ENCODE data around the gene FBXL15. TPM values are rescaled to one million over a fixed set of nuclear protein-coding genes. Genes with fewer than 3 reads are reported as not detected.

Gene FBXL15
- total RNA-seq, 2 experiments from 2014 or later = 11.7 to 13.0 TPM

GRCh38 chr10:102413053-102413705 is 7.5 kb upstream of the FBXL15 start:
- Mint-ChIP-seq H3K4me3 (no peak overlapping the region), H3K9me3 (no peaks in the 10 kb centered on the region), H3K27me3 (peaks cover 30% of the 10 kb centered on the region), H3K4me1 (peaks cover 29% of the 10 kb centered on the region), H3K27ac (no peak overlapping the region), H3K36me3 (no peaks in the 10 kb centered on the region)
- DNase-seq = peak; percentile 71

GRCh38 chr10:102413806-102414561 is 6.7 kb upstream of the FBXL15 start:
- peaks cover 35% of the 10 kb centered on the region for H3K27me3 Mint-ChIP-seq
- no peaks in the 10 kb centered on the region for H3K36me3 Mint-ChIP-seq
- DNase-seq = no peak
- no peak overlapping the region for H3K27ac Mint-ChIP-seq
- H3K4me1 Mint-ChIP-seq = peaks cover 28% of the 10 kb centered on the region
- no peaks in the 10 kb centered on the region for H3K9me3 Mint-ChIP-seq
- no peak overlapping the region for H3K4me3 Mint-ChIP-seq

- Mint-ChIP-seq H3K9me3 (no peaks in the 10 kb centered on the region), H3K36me3 (no peaks in the 10 kb centered on the region), H3K4me3 (no peak overlapping the region), H3K4me1 (peaks cover 31% of the 10 kb centered on the region), H3K27ac (no peak overlapping the region), H3K27me3 (peaks cover 39% of the 10 kb centered on the region)
- no peak for DNase-seq
These were observed 5.9 kb upstream of the FBXL15 start for GRCh38 chr10:102414749-102415148.

DNA sequence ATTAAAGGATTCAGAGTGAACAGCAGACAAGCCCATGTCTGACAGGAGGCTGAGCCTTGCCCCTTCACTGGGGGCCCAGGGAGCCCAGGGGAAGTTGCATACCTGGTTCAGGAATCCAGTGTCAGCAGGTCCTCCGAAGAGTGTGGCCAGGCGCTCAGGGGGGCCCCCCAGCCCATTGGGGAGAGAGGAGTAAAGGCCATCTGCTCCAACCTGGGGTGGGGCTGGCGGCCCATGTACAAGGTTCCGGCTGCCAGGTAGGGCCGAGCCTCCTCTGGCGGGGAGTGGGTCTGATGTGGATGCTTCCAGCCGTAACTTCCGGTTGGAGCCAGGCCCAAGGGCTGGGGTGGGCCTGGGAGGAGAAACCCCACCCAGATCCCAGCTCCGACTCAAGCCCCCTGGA is 4.4 kb upstream of the FBXL15 start:
- no peak for DNase-seq
- Mint-ChIP-seq H3K27me3 (peaks cover 40% of the 10 kb centered on the region), H3K27ac (no peak overlapping the region), H3K9me3 (no peaks in the 10 kb centered on the region), H3K36me3 (peaks cover 2% of the 10 kb centered on the region), H3K4me3 (no peak overlapping the region), H3K4me1 (peaks cover 32% of the 10 kb centered on the region)

- Mint-ChIP-seq H3K4me3 (no peak overlapping the region), H3K9me3 (no peaks in the 10 kb centered on the region), H3K27ac (no peak overlapping the region), H3K36me3 (peaks cover 2% of the 10 kb centered on the region), H3K27me3 (peaks cover 38% of the 10 kb centered on the region), H3K4me1 (peaks cover 29% of the 10 kb centered on the region)
- DNase-seq = no peak
These were observed 3.9 kb upstream of the FBXL15 start for GRCh38 chr10:102416695-102417094.

DNA sequence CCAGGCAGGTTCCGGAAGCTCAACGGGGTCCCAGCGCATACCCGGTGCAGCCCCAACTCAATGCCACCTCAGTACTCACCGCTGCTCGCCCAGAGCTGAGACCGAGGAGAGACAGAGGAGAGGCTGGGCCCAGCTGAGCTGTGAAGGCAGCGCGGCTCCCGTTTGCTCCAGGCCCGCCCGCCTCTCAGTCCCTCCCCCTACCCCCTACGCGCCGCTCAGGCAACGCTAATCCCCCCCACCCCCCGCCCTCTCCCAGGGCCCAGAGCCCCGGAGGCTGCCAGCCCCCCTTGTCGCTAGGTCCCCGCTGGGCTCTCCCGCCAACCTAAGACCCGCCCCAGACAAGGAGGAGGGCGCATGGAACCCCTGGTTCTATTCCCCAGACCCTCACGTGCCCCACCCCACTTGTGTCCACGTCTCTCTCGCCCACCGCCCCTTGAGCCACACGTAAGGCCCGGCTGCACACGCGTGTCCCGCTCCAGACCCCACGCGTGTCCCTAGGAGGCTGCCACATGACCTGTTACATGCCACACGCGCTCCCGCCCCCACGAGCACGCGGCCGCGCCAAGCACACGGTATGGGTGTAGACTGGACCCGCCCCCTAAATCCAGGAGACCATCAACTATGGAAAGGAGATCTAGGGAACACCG is 1.9 kb upstream of the FBXL15 start, which contains the start of gene PSD:
Gene PSD (minus strand): TSS at position 164 of the 647 bp plus-strand sequence. CDS start 1,747 bp downstream, outside the sequence.
- Mint-ChIP-seq H3K27ac (peak within 1 kb of the TSS; percentile 65), H3K4me1 (peaks cover 27% of the 10 kb centered on the region), H3K9me3 (no peaks in the 10 kb centered on the region), H3K27me3 (peaks cover 38% of the 10 kb centered on the region), H3K36me3 (peaks cover 9% of the 10 kb centered on the region), H3K4me3 (peak within 1 kb of the TSS; percentile 95)
- DNase-seq = no peak

DNA sequence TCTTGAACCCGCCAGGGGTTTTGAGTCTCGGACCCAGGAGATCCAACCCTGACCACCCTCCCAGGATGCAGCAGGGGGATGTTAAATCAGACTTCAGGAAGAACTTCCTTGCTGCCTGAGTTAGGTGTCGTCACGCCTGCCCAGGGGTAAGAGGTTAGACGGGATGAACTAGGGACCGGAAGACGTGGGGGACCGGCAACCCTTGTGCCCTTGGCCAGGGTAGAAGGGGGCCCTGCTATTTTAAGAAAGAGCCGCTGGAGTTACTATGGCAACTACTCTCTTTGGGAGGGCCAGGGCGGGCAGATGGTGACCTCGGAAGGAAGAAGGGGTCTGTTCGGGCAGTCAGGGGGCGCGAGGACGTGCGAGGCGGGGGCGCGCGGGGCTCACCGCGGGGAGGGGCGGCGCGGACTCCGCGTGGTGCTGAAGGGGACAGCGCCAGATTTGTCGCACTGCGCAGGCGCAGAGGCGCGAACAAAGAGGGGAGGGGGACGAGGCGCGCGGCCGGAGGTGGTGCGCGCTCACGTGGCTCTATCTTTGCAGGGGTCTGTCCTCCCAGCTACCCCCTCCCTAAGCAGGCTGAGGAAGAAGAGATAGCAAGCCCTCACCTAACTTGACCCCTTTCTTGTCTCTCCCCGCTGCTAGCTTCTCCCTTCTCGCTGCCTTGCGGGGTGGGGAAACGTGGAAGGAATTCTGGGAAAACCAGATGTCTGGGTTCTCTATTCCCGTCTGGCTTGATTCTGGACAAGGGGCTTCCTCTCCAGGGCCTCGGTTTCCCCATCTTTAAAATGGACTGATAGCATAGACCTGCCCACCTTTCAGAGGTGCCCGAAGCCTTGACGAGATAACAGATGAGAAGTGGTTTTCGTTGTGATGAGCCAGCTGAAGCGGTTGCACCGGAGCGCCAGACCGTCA is 1.1 kb upstream of the FBXL15 start:
- Mint-ChIP-seq H3K27me3 (peaks cover 36% of the 10 kb centered on the region), H3K27ac (peak overlapping the region; percentile 65), H3K4me1 (peaks cover 28% of the 10 kb centered on the region), H3K4me3 (peak overlapping the region; percentile 95), H3K36me3 (peaks cover 9% of the 10 kb centered on the region), H3K9me3 (no peaks in the 10 kb centered on the region)
- peak; percentile 74 for DNase-seq

DNA sequence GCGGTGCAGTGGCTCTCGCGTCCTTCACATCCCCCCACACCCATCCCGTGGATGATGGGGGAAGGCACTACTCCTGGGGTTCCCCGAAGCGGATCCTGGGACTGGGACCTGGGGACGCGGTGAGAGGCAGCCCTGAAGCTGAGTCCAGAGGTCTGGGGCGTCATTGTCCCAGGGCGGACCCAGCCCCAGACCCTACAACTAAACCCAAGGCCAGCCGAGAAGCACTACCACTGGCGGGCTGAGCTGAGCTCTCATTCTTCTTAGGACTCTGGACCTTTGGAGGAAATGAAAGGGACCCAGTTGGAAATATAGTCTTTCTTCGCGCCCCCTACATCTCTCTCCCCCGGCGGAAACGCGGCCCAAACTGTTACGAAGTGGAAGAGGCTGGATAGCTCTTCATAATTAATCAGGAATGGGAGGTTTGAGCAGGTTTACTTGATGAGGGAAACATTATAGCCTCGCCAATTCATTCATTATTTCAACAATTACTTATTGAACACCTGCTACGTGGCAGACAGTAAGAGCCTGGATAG is 389 bp upstream of the FBXL15 start:
- peak overlapping the region; percentile 95 for H3K4me3 Mint-ChIP-seq
- H3K4me1 Mint-ChIP-seq = peaks cover 28% of the 10 kb centered on the region
- peak overlapping the region; percentile 94 for H3K27ac Mint-ChIP-seq
- peaks cover 34% of the 10 kb centered on the region for H3K27me3 Mint-ChIP-seq
- peak; percentile 20 for DNase-seq
- H3K9me3 Mint-ChIP-seq = no peaks in the 10 kb centered on the region
- peaks cover 9% of the 10 kb centered on the region for H3K36me3 Mint-ChIP-seq

DNA sequence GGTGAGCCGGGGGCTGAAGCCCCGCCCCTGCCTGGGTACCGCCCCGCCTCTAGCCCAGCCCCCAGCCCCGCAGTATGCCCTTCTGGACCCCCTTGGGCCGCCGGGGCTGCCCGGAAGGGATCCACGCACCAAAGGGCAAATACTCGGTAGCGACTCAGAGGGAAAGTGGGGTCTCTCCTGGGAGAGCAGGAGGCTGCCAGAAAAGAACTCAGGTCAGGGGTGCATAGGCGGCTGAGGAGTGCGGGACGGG is 796 bp downstream of the FBXL15 start:
- H3K27ac Mint-ChIP-seq = peak overlapping the region; percentile 67
- DNase-seq = no peak

DNA sequence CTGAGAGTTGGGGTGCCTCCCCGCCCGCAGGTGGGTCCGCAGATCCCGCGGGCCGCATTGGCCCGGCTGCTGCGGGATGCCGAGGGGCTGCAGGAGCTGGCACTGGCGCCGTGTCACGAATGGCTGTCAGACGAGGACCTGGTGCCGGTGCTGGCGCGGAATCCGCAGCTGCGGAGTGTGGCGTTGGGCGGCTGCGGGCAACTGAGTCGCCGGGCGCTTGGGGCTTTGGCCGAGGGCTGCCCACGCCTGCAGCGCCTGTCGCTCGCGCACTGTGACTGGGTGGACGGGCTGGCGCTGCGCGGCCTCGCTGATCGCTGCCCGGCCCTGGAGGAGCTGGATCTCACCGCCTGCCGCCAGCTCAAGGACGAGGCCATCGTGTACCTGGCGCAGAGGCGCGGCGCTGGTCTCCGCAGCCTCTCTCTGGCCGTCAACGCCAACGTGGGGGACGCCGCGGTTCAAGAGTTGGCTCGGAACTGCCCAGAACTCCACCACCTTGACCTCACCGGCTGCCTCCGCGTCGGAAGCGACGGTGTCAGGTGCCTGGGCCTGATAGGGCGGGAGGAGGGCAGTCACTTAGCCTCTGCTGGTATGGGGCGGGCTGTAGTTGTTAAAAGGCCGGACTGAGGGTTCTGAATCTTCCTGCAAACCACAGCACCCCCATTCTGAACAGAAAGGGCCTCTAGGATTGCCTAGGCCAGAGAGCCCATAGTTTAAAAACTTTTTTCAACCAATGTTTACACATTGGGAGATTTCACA is 1.3 kb downstream of the FBXL15 start:
- no peaks in the 10 kb centered on the region for H3K9me3 Mint-ChIP-seq
- peak overlapping the region; percentile 66 for H3K27ac Mint-ChIP-seq
- peaks cover 24% of the 10 kb centered on the region for H3K27me3 Mint-ChIP-seq
- DNase-seq = peak; percentile 51
- peaks cover 11% of the 10 kb centered on the region for H3K36me3 Mint-ChIP-seq
- H3K4me3 Mint-ChIP-seq = peak overlapping the region; percentile 95
- H3K4me1 Mint-ChIP-seq = peaks cover 39% of the 10 kb centered on the region

More for the DNA sequence above, 796 bp downstream of the FBXL15 start:
- Mint-ChIP-seq H3K36me3 (peaks cover 11% of the 10 kb centered on the region), H3K27me3 (peaks cover 26% of the 10 kb centered on the region), H3K4me1 (peaks cover 35% of the 10 kb centered on the region), H3K4me3 (peak overlapping the region; percentile 95), H3K9me3 (no peaks in the 10 kb centered on the region)

- H3K27me3 Mint-ChIP-seq = peaks cover 17% of the 10 kb centered on the region
- peaks cover 11% of the 10 kb centered on the region for H3K36me3 Mint-ChIP-seq
- no peaks in the 10 kb centered on the region for H3K9me3 Mint-ChIP-seq
- H3K4me1 Mint-ChIP-seq = peaks cover 46% of the 10 kb centered on the region
- H3K4me3 Mint-ChIP-seq = peak overlapping the region; percentile 95
- H3K27ac Mint-ChIP-seq = peak overlapping the region; percentile 54
- peak; percentile 73 for DNase-seq
These were observed 2.0 kb downstream of the FBXL15 start for GRCh38 chr10:102422545-102423129.

GRCh38 chr10:102423372-102423968 is 2.8 kb downstream of the FBXL15 start:
- peaks cover 47% of the 10 kb centered on the region for H3K4me1 Mint-ChIP-seq
- H3K9me3 Mint-ChIP-seq = no peaks in the 10 kb centered on the region
- peaks cover 11% of the 10 kb centered on the region for H3K36me3 Mint-ChIP-seq
- DNase-seq = no peak
- peaks cover 9% of the 10 kb centered on the region for H3K27me3 Mint-ChIP-seq
- peak overlapping the region; percentile 12 for H3K27ac Mint-ChIP-seq
- no peak overlapping the region for H3K4me3 Mint-ChIP-seq

DNA sequence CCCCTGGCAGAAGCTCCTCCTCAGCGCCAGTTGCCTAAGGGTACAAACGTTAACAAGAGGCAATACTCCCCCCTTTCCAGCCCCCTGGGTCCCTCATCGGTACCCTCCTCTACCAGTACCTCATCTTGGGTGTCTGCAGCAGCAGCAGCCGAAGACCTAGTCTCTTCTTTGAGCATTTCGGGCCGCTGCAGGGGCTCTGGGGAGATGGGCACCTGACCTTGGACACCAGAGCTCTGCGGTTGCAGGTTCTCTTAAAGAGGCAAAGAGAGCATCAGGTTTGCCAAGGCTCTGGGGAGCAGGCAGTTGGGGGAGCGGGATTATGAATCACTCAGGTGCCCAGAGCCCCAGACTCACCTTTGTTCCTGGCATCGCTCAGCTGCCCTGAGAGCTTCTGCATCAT is 3.5 kb downstream of the FBXL15 start:
- Mint-ChIP-seq H3K4me1 (peaks cover 43% of the 10 kb centered on the region), H3K27ac (no peak overlapping the region), H3K4me3 (no peak overlapping the region), H3K9me3 (no peaks in the 10 kb centered on the region), H3K27me3 (peaks cover 5% of the 10 kb centered on the region), H3K36me3 (peaks cover 12% of the 10 kb centered on the region)
- no peak for DNase-seq
